Natural killer cell (primary cell): ENCODE data around the gene MCF2L. TPM values are rescaled to one million over a fixed set of nuclear protein-coding genes. Genes with fewer than 3 reads are reported as not detected.

Experiments
- ATAC-seq, 3 donors: fragments of 150-1000 bp in 2 of 3; fragments of 200-7000 bp in 1 of 3; cut with Tn5 transposase; 1 replicate in 1 of 3; 2 replicates in 2 of 3; pipeline ENCODE4 v1.10.0; 2021; ENCODE audit warnings: mild to moderate bottlenecking in 2 of 3, moderate library complexity in 2 of 3
- DNase-seq, 2 donors: peaks; one replicate each; pipeline versions ENCODE4 v3.0.0 to v3.0.0-alpha.2; 2013 to 2021; ENCODE audit warnings: mixed read lengths in 1 of 2
- H3K27ac ChIP-seq: one replicate; pipeline ENCODE4 v1.5.1; 2013; ENCODE audit warnings: mild to moderate bottlenecking, low read length
- H3K27me3 ChIP-seq: one replicate; pipeline ENCODE4 v1.6.1; 2013; ENCODE audit warnings: low read length; ENCODE audit not compliant: control insufficient read depth, insufficient read depth
- H3K36me3 ChIP-seq: one replicate; pipeline ENCODE4 v1.6.1; 2013; ENCODE audit warnings: low read length; ENCODE audit not compliant: control insufficient read depth, insufficient read depth
- H3K4me1 ChIP-seq: one replicate; pipeline ENCODE4 v1.6.1; 2013; ENCODE audit warnings: low read length; ENCODE audit not compliant: control insufficient read depth, insufficient read depth
- H3K4me3 ChIP-seq: one replicate; pipeline ENCODE4 v1.5.1; 2013; ENCODE audit warnings: low read length
- H3K9me3 ChIP-seq: one replicate; pipeline ENCODE4 v1.6.1; 2013; ENCODE audit warnings: low read length; ENCODE audit not compliant: control insufficient read depth, insufficient read depth
- H3K27ac Mint-ChIP-seq, 2 donors: one replicate each; pipeline ENCODE4 v1.8.0; 2022; ENCODE audit warnings: mild to moderate bottlenecking in 2 of 2, mixed read lengths in 2 of 2, moderate library complexity in 1 of 2
- H3K27me3 Mint-ChIP-seq, 2 donors: one replicate each; pipeline ENCODE4 v1.8.0; 2022; ENCODE audit warnings: low read depth in 2 of 2, mixed read lengths in 2 of 2
- H3K36me3 Mint-ChIP-seq: one replicate; pipeline ENCODE4 v1.8.0; 2022; ENCODE audit warnings: mixed read lengths
- H3K4me1 Mint-ChIP-seq, 2 donors: one replicate each; pipeline ENCODE4 v1.8.0; 2022; ENCODE audit warnings: mixed read lengths in 2 of 2
- H3K4me3 Mint-ChIP-seq: one replicate; pipeline ENCODE4 v1.8.0; 2022; ENCODE audit warnings: mild to moderate bottlenecking, moderate library complexity, mixed read lengths
- H3K9me3 Mint-ChIP-seq, 2 donors: one replicate each; pipeline ENCODE4 v1.8.0; 2022; ENCODE audit warnings: mixed read lengths in 2 of 2
- CTCF ChIP-seq: fragments of 200-600 bp; IDR thresholded peaks from one replicate; pipeline ENCODE4 v1.8.0; 2022; ENCODE audit warnings: antibody characterized with exemption
- WGBS: methylation state at CpG from one replicate; pipeline ENCODE4 v1.1.7; 2013; ENCODE audit warnings: missing lambda C conversion rate; ENCODE audit not compliant: insufficient coverage; 5-methylcytosine and 5-hydroxymethylcytosine counted together
- intact Hi-C: fragments of 100-400 bp; cut with micrococcal nuclease; formaldehyde crosslinking; loops from one replicate; pipeline ENCODE4 v1.14.2; 2022
- total RNA-seq, 4 donors: library from RNA; stranded (reverse); fragments of 120-200 nt in 1 of 4; gene quantifications; one replicate each; pipeline versions ENCODE4 v1.2.3 to v1.2.4, GENCODE V29; 2013 to 2022

The MCF2L gene
- total RNA-seq, 3 donors from 2014 or later (not counting 1 experiment from before 2014, with no cell fraction given), result 1.7 to 3.0 (median 3.0) TPM

GRCh38 chr13:112994084-112994780, 25.2 kb downstream of the MCF2L start:
- H3K27me3 ChIP-seq, result no peaks in the 10 kb centered on the region

GRCh38 chr13:112994781-112995355, 25.9 kb downstream of the MCF2L start:
- H3K9me3 ChIP-seq, result no peaks in the 10 kb centered on the region
- DNase-seq, result no peak
- no peak for ATAC-seq
- no peaks in the 10 kb centered on the region for H3K4me1 ChIP-seq
- Mint-ChIP-seq H3K27ac (no peak overlapping the region), H3K36me3 (no peaks in the 10 kb centered on the region), H3K4me1 (no peaks in the 10 kb centered on the region), H3K9me3 (no peaks in the 10 kb centered on the region), H3K27me3 (peaks cover 6 to 14% of the 10 kb centered on the region in 2 donors), H3K4me3 (no peak overlapping the region)
- H3K27me3 ChIP-seq, result no peaks in the 10 kb centered on the region
- TF ChIP-seq CTCF, result no peak
- whole genome bisulfite sequencing, result 88% methylated on average over 34 of the region's 34 CpGs
- intact Hi-C loops, result no loop called here
- H3K27ac ChIP-seq, result no peak overlapping the region
- no peaks in the 10 kb centered on the region for H3K36me3 ChIP-seq
- H3K4me3 ChIP-seq, result no peak overlapping the region

More at GRCh38 chr13:112994084-112994780, 25.2 kb downstream of the MCF2L start:
- no peak overlapping the region for H3K27ac ChIP-seq
- H3K36me3 ChIP-seq, result no peaks in the 10 kb centered on the region
- intact Hi-C loops, result no loop called here
- Mint-ChIP-seq H3K4me3 (no peak overlapping the region), H3K9me3 (no peaks in the 10 kb centered on the region), H3K27ac (no peak overlapping the region), H3K27me3 (peaks cover 0 to 14% of the 10 kb centered on the region in 2 donors), H3K4me1 (no peaks in the 10 kb centered on the region), H3K36me3 (no peaks in the 10 kb centered on the region)
- no peaks in the 10 kb centered on the region for H3K9me3 ChIP-seq
- TF ChIP-seq CTCF, result no peak
- ATAC-seq (no peak), DNase-seq (no peak)
- WGBS, result 94% methylated on average over 46 of the region's 46 CpGs
- H3K4me1 ChIP-seq, result no peaks in the 10 kb centered on the region
- no peak overlapping the region for H3K4me3 ChIP-seq

GRCh38 chr13:112995395-112996191, 26.6 kb downstream of the MCF2L start:
- TF ChIP-seq CTCF, result no peak
- no peaks in the 10 kb centered on the region for H3K9me3 Mint-ChIP-seq

More at GRCh38 chr13:112995395-112996191, 26.6 kb downstream of the MCF2L start:
- WGBS, result 94% methylated on average over 24 of the region's 27 CpGs
- no peak for ATAC-seq
- Mint-ChIP-seq H3K4me3 (no peak overlapping the region), H3K27ac (no peak overlapping the region), H3K36me3 (no peaks in the 10 kb centered on the region), H3K4me1 (no peaks in the 10 kb centered on the region), H3K27me3 (peaks cover 11 to 21% of the 10 kb centered on the region in 2 donors)
- no peak overlapping the region for H3K4me3 ChIP-seq
- H3K36me3 ChIP-seq, result no peaks in the 10 kb centered on the region
- no peak overlapping the region for H3K27ac ChIP-seq
- no peak for DNase-seq
- H3K27me3 ChIP-seq, result no peaks in the 10 kb centered on the region
- intact Hi-C loops, result no loop called here
- H3K4me1 ChIP-seq, result no peaks in the 10 kb centered on the region
- H3K9me3 ChIP-seq, result no peaks in the 10 kb centered on the region
